OCI-M1 (cell line): Measurements from ENCODE around the gene FGB.
A peak's percentile ranks its signal among the peaks of the same experiment; 100 is the strongest.

ENCODE experiments used
- DNase-seq: peaks from one replicate; lab custom pipeline; 2025; lab: John Stamatoyannopoulos, UW

The FGB gene

DNA sequence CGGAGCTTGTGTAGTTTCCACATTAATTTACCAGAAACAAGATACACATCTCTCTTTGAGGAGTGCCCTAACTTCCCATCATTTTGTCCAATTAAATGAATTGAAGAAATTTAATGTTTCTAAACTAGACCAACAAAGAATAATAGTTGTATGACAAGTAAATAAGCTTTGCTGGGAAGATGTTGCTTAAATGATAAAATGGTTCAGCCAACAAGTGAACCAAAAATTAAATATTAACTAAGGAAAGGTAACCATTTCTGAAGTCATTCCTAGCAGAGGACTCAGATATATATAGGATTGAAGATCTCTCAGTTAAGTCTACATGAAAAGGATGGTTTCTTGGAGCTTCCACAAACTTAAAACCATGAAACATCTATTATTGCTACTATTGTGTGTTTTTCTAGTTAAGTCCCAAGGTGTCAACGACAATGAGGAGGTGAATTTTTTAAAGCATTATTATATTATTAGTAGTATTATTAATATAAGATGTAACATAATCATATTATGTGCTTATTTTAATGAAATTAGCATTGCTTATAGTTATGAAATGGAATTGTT lies at the start of gene FGB:
Gene FGB (plus strand): TSS at position 315 of the 558 bp plus-strand sequence. CDS start 8 bp downstream, at position 323.
- DNase-seq: no peak

- no peak for DNase-seq
These were observed 46.3 kb upstream of the FGB start for GRCh38 chr4:154516318-154517029.

DNA sequence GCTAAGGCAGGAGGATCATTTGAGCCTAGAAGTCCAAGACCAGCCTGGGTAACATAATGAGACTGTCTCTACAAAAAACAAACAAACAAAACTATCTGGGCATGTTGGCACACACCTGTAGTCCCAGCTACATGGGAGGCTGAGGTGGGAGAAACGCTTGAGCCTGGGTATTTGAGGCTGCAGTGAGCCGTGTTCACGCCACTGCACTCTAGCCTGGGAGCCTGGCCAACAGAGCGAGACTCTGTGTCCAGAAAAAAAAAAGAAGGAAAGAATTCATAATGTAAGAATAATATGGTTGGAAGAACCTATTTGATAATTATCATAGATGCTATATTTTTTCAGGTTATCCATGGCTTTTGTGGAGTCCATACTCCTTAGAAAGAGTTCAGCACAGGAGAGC lies 45.2 kb upstream of the FGB start:
- DNase-seq: no peak

- DNase-seq: no peak
These were observed 43.6 kb upstream of the FGB start for GRCh38 chr4:154519214-154519613.

DNA sequence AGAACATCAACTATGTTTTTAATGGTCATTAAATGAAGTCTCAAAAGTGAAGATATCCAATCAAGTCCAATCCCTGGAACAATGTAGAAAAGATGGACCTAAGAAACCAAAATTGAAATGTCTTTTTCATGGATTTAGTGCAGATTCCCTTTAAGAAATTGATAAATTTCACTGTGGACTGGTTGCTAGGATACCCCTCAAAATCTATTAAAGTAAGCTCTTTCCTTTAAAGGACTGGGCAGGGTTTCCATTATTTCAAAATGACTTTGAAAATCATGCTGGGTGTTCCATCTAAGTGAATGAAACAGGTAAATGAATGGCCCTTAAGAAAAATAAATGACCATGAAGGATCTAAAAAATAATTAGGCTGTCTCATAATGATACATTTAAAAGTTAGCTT lies 41.2 kb upstream of the FGB start:
- no peak for DNase-seq

DNA sequence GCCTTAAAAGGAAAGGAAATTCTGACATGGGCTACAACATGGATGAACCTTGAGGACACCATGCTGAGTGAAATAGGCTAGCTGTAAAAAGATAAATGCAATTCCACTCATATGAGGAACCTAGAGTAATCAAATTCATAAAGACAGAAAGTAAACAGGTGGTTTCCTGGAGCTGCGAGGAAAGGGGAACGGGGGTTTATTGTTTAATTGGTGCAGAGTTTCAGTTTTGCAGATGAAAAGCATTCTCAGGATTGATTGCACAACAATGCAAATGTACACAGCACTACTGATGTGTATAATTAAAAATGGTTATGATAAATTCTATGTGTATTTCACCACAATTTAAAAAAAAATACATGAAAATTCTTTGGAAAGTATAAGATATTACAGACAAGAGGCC lies 36.7 kb upstream of the FGB start:
- DNase-seq: no peak

DNA sequence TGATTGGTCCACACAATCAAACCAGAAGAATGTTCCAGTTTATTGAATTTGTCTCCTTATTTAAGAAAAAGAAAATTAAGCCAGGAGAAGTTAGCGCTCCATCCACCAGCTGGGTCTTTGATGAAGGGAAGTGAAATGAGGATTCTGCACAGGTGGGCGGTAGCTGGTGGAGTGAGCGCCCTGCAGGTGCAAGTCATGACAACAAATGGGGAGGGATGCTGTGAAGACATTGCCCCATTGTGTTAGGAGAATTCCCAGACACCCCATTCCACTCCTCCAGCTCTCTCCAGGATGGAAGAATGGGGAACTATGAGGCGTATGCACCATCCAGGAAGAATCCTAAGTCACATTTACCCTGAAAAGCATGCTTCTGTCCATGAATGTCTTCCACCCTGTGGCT lies 35.5 kb upstream of the FGB start:
- no peak for DNase-seq

DNA sequence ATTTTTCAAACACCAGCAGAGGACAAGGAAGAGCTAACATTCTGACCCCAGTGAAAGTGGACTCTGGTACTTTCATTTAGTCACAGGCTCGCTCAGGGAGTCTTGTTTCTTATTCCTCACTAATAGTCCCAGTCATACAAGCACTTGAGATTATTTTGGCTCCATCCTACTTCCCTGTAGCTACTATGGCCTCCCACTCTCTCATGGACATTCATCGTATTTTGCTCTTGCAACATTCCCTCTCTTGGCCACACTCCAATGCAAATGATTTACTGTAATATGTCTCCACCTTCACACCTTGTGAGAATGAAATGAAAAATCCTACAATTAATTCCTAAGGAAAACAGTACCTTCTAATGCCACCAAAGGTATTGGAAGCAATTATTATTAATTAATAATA lies 33.9 kb upstream of the FGB start:
- DNase-seq: peak; percentile 22

DNA sequence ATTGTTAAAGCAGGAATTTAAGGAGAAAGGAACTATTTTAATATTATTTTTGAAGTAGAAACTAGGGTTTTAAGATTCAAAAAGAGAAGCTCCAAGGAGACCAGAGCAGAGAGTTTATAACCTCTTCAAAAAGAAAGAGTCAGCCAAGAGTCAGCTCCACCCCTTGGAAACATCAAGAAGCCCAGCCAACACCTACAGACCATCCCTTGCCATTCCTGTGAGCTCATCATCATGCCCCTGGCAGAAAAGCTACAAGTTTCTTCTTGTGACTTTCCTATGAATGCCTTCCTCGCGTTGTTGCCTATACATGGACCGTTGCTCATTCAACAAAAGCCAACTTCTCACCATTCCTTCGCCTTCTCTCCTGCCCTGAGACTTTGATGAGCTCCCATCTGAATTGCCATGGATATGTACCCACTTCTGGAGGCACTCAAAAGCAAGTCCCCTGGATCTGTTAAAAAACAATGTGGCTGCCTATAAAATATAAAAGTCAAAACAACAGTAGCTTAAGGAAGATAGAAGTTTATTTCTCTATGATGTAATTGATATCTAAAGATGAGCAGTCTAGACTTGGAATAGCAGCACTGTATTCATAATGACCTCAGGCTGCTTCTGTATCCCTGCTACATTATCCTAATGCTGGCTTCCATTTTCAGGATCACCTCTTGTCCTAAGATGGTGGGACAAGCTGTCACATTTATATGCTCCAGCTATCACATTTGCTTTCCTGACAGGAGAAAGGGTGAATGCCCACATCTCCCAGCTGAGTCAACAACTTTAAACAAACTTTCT lies 32.9 kb upstream of the FGB start:
- DNase-seq: no peak

GRCh38 chr4:154534296-154534695 lies 28.5 kb upstream of the FGB start:
- DNase-seq: peak; percentile 15

GRCh38 chr4:154542271-154542879 lies 20.4 kb upstream of the FGB start:
- DNase-seq: no peak

DNA sequence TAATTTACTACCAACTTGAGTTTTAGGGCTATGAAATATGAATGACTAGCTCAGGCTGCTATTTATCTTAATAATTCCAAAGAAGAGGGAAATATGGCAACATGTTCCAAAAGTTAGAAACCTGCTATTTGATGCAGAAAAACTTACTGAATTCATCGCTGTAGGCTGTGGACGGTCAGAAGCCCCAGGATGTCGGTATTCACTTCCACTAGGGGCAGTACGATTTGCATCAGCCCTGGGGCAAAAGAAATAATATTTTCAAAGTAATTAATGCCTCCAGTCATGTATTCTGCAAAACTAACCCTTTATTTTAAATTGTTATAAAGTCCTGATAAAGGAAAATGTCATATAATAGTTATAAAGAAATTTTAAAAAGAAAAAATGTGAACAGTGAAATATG lies 17.1 kb upstream of the FGB start:
- DNase-seq: no peak

DNA sequence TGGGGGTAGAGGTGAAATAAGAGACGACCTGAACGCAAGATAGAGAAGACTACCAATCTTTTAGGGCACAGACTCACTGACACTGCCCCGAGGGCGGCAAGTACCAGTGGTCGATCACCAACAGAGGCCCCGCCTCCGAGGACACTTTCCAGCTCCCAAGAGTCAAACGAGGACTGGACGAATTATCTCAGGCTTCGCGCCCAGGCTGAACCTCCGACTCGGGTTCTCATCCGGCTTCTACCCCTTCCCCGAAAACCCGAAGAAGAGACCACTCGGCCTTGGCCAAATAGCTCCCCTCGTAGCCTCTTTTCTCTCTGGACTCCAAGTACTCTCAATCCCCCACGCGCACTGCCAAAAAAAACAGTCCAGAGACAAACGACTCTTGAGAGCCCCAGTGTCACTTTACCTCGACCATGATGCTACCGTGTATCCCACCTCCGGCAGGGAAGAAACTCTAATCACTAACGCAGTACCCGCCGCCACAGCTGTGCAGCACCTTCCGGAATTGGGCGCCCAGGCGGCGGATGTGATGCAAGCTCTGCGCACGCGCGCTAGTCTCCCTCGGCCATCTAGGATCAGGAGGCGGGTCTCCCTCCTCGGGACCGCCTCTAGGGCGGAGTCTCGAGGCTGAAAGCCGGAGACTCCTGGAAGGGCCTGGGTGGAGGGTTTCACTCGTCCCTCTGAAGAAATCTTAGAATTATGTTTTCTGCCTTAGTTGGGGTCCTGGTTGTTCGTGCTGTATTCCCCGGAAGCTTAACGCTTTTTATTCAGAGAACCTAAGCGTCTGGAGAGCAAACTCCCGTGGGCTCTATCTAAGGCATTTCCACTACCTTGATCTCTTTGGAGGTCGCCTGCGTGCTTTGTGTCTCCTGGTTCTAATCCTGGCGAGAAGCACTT lies 12.7 kb upstream of the FGB start, which contains the start of gene PLRG1:
Gene PLRG1 (minus strand): TSS at position 507 of the 897 bp plus-strand sequence. CDS start 92 bp downstream, at position 415.
- peak; percentile 99 for DNase-seq

- DNase-seq: peak; percentile 89
These were observed 10.7 kb upstream of the FGB start for GRCh38 chr4:154551872-154552686.

DNA sequence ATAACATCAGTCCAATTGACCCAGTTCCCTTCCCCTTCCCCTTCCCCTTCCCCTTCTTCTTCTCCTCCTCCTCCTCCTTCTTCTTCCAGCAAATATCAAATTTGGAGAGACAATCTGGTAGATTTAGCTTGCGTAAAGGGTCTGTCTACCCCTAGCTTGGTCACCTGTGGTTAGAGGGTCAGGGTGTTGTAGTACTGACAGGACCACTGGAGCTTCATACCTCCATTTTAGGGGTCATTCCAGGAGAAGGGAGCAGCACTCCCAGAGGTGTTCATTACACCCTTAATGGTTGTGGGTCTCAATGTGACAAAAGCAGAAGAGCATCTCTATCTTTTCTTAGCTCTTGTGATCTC lies 3.7 kb upstream of the FGB start:
- no peak for DNase-seq

DNA sequence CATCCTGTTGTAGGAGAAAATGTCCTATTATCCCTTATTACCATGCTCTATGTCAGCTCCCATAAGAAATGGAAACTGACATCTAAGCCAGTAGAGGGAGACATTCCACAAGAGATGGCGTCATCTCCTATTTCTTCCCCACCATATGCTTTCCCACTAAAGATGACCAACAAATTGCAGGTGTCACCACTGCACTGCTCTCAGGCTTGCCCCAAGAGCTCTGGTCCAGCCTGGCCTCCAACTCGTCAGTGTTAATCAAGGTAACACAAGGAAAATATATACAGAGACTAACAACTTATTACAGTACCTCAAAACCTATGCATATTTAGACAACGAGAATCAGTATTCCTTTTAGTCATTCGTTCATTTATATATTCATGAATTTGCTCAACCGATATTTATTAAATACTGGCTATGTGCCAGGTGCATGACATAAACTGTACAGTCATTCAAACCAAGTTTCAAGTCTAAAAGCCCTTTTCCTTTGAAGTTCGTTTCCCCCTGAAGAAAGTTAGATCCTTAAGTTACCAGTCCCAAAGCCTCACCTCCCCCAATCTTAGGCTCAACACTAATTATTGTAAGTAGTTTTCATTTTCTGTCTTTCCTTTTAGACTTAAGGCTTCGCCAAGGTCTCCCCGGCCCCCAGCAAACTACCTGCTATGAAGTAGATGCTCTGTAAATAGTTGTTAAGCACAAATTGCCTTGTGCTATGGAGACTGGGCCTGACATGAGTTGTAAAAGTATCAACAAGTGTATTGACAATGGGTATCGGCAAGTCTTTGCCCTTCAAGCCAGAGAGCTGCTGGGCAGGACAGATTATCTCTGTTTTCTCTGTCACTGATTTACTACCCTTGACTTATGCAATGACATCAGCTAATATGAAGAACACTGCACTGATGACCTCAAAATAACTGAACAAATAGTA lies 3.1 kb upstream of the FGB start:
- peak; percentile 89 for DNase-seq

DNA sequence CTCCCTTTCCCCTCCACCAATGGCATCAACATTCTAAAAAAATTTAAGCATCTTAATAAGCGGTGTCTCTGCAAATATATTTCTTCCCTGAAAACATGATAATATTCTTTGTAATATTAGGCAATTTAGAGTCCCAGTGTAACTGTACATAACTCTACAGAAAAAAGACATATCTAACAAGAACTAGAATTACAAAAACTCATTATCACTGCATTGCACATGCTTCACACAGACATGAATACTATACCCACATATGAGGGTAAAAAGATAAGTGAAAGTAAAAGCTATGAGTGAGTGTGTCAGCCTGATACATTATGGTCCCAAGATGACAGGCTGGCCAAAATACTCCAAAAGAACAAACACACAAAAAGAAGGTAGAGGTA lies 2.4 kb upstream of the FGB start:
- DNase-seq: peak; percentile 83

DNA sequence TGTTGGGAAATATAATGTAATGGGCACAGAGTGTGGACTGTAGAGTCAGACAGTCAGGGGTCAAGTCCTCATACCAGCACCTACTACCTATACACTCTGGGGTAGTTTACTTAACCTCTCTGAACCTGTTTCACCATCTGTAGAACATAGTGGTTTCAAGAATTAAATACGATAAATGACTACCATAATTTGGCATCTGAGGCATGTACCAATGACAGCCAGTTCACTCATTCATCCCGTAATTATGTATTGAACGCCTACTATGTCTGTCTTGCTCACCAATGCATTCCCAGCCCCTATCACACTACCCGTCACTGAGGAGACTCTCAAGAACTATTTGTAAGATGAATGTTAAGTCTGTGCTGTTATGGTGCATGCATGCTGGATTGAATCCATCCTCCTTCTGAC lies 2.0 kb upstream of the FGB start:
- DNase-seq: no peak

- no peak for DNase-seq
These were observed 1.5 kb downstream of the FGB start for GRCh38 chr4:154564311-154564710.

DNA sequence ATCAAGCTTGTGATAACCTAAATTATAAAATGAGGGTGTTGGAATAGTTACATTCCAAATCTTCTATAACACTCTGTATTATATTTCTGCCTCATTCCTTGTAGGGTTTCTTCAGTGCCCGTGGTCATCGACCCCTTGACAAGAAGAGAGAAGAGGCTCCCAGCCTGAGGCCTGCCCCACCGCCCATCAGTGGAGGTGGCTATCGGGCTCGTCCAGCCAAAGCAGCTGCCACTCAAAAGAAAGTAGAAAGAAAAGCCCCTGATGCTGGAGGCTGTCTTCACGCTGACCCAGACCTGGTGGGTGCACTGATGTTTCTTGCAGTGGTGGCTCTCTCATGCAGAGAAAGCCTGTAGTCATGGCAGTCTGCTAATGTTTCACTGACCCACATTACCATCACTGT lies 2.9 kb downstream of the FGB start:
- no peak for DNase-seq
